K562 (cell line): ENCODE data around the gene TTC23L. TPM values are rescaled to one million over a fixed set of nuclear protein-coding genes. Genes with fewer than 3 reads are reported as not detected.

ENCODE experiments used
- ATAC-seq: fragments of 200-7000 bp; cut with Tn5 transposase; 3 replicates; pipeline ENCODE4 v1.9.1; 2020; ENCODE audit warnings: moderate library complexity
- BruUV-seq: library from RNA; stranded (reverse); fragments of 400-500 nt; replicated peaks from 2 replicates; lab custom pipeline; 2021; lab: Mats Ljungman, UMichigan
- CTCF ChIA-PET: fragments of 300-600 bp; formaldehyde crosslinking; extraction: SDS; loops from one replicate; lab custom pipeline; 2021; ENCODE audit warnings: low intra/inter-chr PET ratio; lab: Yijun Ruan, JAX
- POLR2A ChIA-PET: fragments of 300-600, 350-650 bp; sonication (Branson Sonifier 250); formaldehyde crosslinking; extraction: SDS; loops from one replicate; lab custom pipeline; 2021; ENCODE audit warnings: antibody characterized with exemption, inconsistent platforms; lab: Yijun Ruan, JAX
- DNase-seq, 4 experiments: peaks; one replicate each; pipeline versions ENCODE4 v3.0.0 to v3.0.0-alpha.2; 2011 to 2018; ENCODE audit warnings: low spot score in 3 of 4, mixed read lengths in 3 of 4; ENCODE audit errors: extremely low read depth in 1 of 4
- FAIRE-seq: peaks from 2 replicates; lab custom pipeline; 2011; peaks lifted over from hg19 to GRCh38; lab: Jason Lieb, UNC
- H2AFZ ChIP-seq: 2 replicates; pipeline ENCODE4 v1.6.0; 2011; ENCODE audit warnings: low read depth, low read length, control low read depth, inconsistent platforms
- H3K27ac ChIP-seq: fragments of 200-600 bp; 3 replicates; pipeline ENCODE4 v1.8.0; 2011; ENCODE audit warnings: low read depth, mild to moderate bottlenecking, control low read depth, inconsistent platforms, low read length, moderate library complexity, mixed read lengths; ENCODE audit errors: extremely low read depth
- H3K27me3 ChIP-seq, 2 experiments: fragments of 300-600 bp in 1 of 2; 2 replicates in 1 of 2; 3 replicates in 1 of 2; pipeline versions ENCODE4 v1.6.0 to v1.8.0; 2011; ENCODE audit warnings: inconsistent platforms in 2 of 2, low read length in 2 of 2, mild to moderate bottlenecking in 1 of 2, mixed read lengths in 1 of 2, moderate library complexity in 1 of 2; ENCODE audit not compliant: control insufficient read depth in 2 of 2, insufficient read depth in 2 of 2
- H3K36me3 ChIP-seq: fragments of 300-600 bp; 3 replicates; pipeline ENCODE4 v1.8.0; 2011; ENCODE audit warnings: mild to moderate bottlenecking, low read length, inconsistent platforms; ENCODE audit not compliant: control insufficient read depth, insufficient read depth
- H3K4me1 ChIP-seq, 2 experiments: fragments of 200-600 bp in 1 of 2; replicated peaks in 1 of 2; 2 replicates in 1 of 2; 3 replicates in 1 of 2; pipeline versions ENCODE4 v1.5.1 to v1.8.0; 2011; ENCODE audit warnings: inconsistent platforms in 2 of 2, low read length in 2 of 2, mild to moderate bottlenecking in 1 of 2, mixed read lengths in 1 of 2, moderate library complexity in 1 of 2; ENCODE audit not compliant: control insufficient read depth in 2 of 2, insufficient read depth in 2 of 2
- H3K4me2 ChIP-seq: 2 replicates; pipeline ENCODE4 v1.6.1; 2011; ENCODE audit warnings: low read length, control low read depth, inconsistent platforms, mixed read lengths; ENCODE audit not compliant: insufficient read depth
- H3K4me3 ChIP-seq: fragments of 200-600 bp; sonication (generic), shearing (Covaris generic); 2 replicates; pipeline ENCODE4 v1.5.1; 2016; ENCODE audit warnings: control low read depth, inconsistent platforms
- H3K79me2 ChIP-seq: fragments of 200-600 bp; 3 replicates; pipeline ENCODE4 v1.8.0; 2011; ENCODE audit warnings: low read length, inconsistent platforms; ENCODE audit not compliant: control insufficient read depth, insufficient read depth
- H3K9ac ChIP-seq, 2 experiments: 2 replicates each; pipeline versions ENCODE4 v1.6.0 to v1.6.1; 2011; ENCODE audit warnings: low read depth in 2 of 2, low read length in 2 of 2, control low read depth in 1 of 2, inconsistent platforms in 1 of 2, mild to moderate bottlenecking in 1 of 2, mixed read lengths in 1 of 2; ENCODE audit not compliant: insufficient read depth in 1 of 2
- H3K9me1 ChIP-seq: one replicate; pipeline ENCODE4 v1.6.0; 2011; ENCODE audit warnings: inconsistent platforms, mild to moderate bottlenecking, low read length, moderate library complexity; ENCODE audit not compliant: control insufficient read depth, insufficient read depth
- H3K9me3 ChIP-seq: replicated peaks from 2 replicates; pipeline ENCODE4 v1.5.1; 2011; ENCODE audit warnings: low read depth, low read length, inconsistent platforms; ENCODE audit not compliant: control insufficient read depth, insufficient read depth
- H4K20me1 ChIP-seq: replicated peaks from 2 replicates; pipeline ENCODE4 v1.6.1; 2011; ENCODE audit warnings: low read length, inconsistent platforms, mixed read lengths; ENCODE audit not compliant: control insufficient read depth, insufficient read depth
- ETS2 ChIP-seq: IDR thresholded peaks from 2 replicates; pipeline ENCODE4 v1.6.1; 2016; ENCODE audit warnings: borderline replicate concordance, missing genetic modification characterization, mild to moderate bottlenecking, moderate library complexity, missing compliant biosample characterization; ENCODE audit not compliant: poor library complexity, severe bottlenecking
- FOXA3 ChIP-seq, 2 experiments: fragments of 450-650 bp in 1 of 2; sonication (generic) in 1 of 2; formaldehyde crosslinking; IDR thresholded peaks in 1 of 2; conservative IDR thresholded peaks in 1 of 2; 2 replicates each; pipeline versions ENCODE4 v1.4.0 to v1.8.0; 2020 to 2022; ENCODE audit warnings: mild to moderate bottlenecking in 2 of 2, missing genetic modification reagents in 1 of 2
- FUS ChIP-seq: fragments of 200-400 bp; formaldehyde crosslinking; optimal IDR thresholded peaks from 2 replicates; pipeline ENCODE3; 2017; ENCODE audit warnings: low read depth, low read length
- KLF6 ChIP-seq: fragments of 250-450 bp; sonication (Bioruptor Pico); IDR thresholded peaks from 2 replicates; pipeline ENCODE4 v1.4.0; 2020; ENCODE audit warnings: mild to moderate bottlenecking, moderate library complexity, borderline replicate concordance
- NFATC3 ChIP-seq: fragments of 450-650 bp; IDR thresholded peaks from 2 replicates; pipeline ENCODE4 v1.6.1; 2017; ENCODE audit warnings: mild to moderate bottlenecking
- SRSF7 ChIP-seq: fragments of 200-400 bp; formaldehyde crosslinking; optimal IDR thresholded peaks from 2 replicates; pipeline ENCODE3; 2017; ENCODE audit warnings: mild to moderate bottlenecking, low read depth, low read length
- whole genome bisulfite sequencing: fragments of 100-300 bp; shearing (Covaris generic); methylation state at CpG from one replicate; pipeline ENCODE4 v1.1.6; 2016; ENCODE audit warnings: low coverage, mixed read lengths; ENCODE audit not compliant: insufficient coverage; ENCODE audit errors: missing lambda C conversion rate; 5-methylcytosine and 5-hydroxymethylcytosine counted together
- in situ Hi-C: fragments of 300-500 bp; cut with MboI; formaldehyde crosslinking; loops from 4 replicates; pipeline ENCODE4 v1.15.0; 2018; ENCODE audit warnings: inconsistent platforms, mixed read lengths
- intact Hi-C: fragments of 100-400 bp; cut with micrococcal nuclease; formaldehyde crosslinking; loops from 2 replicates; pipeline ENCODE4 v1.14.2; 2022
- polyA plus RNA-seq, 8 experiments: library from polyadenylated mRNA; depleted of rRNA in 4 of 8; stranded (reverse) in 5 of 8; unstranded in 3 of 8; fragments of >200 nt; fragmentation: Nextera tagmentation in 2 of 8; fragmentation: Illumina TruSeq in 1 of 8; extraction: Ambion mirVana in 2 of 8; extraction: Trizol in 1 of 8; gene quantifications; 2 replicates each; pipeline versions ENCODE4 v1.2.1 to v1.2.3, GENCODE V29; 2011 to 2014; ENCODE audit warnings: inconsistent platforms in 1 of 8, missing spikeins in 1 of 8
- total RNA-seq, 7 experiments: library from RNA; depleted of rRNA in 6 of 7; stranded (reverse); fragments of >200 nt in 6 of 7; fragmentation: Illumina TruSeq in 2 of 7; extraction: Trizol in 2 of 7; gene quantifications; 2 replicates each; pipeline versions ENCODE4 v1.2.1 to v1.2.3, GENCODE V29; 2011 to 2021; ENCODE audit warnings: low replicate concordance in 1 of 7
- TF ChIP-seq, protein P1 (sequence below), 2 experiments: fragments of 450-650 bp in 1 of 2; IDR thresholded peaks; 2 replicates each; pipeline ENCODE4 v1.6.1; 2011 to 2017; ENCODE audit warnings: low read depth in 2 of 2, antibody characterized with exemption in 1 of 2, borderline replicate concordance in 1 of 2, low read length in 1 of 2, mild to moderate bottlenecking in 1 of 2, mixed read lengths in 1 of 2; ENCODE audit not compliant: control insufficient read depth in 1 of 2
- TF ChIP-seq, protein P2 (sequence below), 2 experiments: fragments of 250-450 bp in 1 of 2; fragments of 450-650 bp in 1 of 2; sonication (Bioruptor Pico) in 1 of 2; IDR thresholded peaks; 2 replicates each; pipeline versions ENCODE4 v1.6.1 to v1.8.0; 2016 to 2021; ENCODE audit warnings: mild to moderate bottlenecking in 2 of 2, moderate library complexity in 2 of 2, missing compliant biosample characterization in 1 of 2, missing genetic modification characterization in 1 of 2
- TF ChIP-seq, protein P3 (sequence below), 2 experiments: fragments of 450-650 bp; IDR thresholded peaks; 2 replicates each; pipeline ENCODE4 v1.6.1; 2018; ENCODE audit warnings: mild to moderate bottlenecking in 2 of 2, low read depth in 1 of 2; ENCODE audit not compliant: partially characterized antibody in 2 of 2
- TF ChIP-seq, protein P4 (sequence below): fragments of 250-450 bp; sonication (Bioruptor Pico); IDR thresholded peaks from 2 replicates; pipeline ENCODE4 v1.5.0; 2022; ENCODE audit warnings: mild to moderate bottlenecking

Gene TTC23L
- total and polyA plus RNA-seq, 9 of the 15 experiments (the other 6 are each of a cell fraction or from before 2014, with no cell fraction given): 0.03 to 0.32 (median 0.14) TPM; not detected in 2

DNA sequence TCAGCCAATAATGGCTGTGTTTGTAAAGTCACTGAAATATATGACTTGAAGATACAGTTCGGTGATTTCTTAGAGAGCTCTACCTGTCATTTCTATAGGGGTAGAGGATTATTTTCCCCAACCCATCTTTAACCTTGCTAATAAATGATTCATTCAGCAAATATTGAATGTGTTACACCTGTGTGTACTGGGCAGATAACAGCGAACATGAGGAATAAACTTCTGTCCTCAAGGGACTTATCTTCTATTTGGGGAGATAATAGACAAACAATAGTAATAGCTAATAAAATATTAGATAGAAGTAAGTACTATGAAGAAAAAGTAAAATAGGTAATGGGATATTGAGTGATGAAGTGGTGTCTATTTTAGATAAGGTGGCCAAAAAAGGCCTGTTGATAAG is 9.3 kb downstream of the TTC23L start:
- H3K79me2 ChIP-seq: no peaks in the 10 kb centered on the region
- H3K27ac ChIP-seq: no peak overlapping the region
- no peak for DNase-seq
- no TSS peak for BruUV-seq
- H3K4me3 ChIP-seq: no peak overlapping the region
- no peaks in the 10 kb centered on the region for H3K9me1 ChIP-seq
- H3K9me3 ChIP-seq: no peaks in the 10 kb centered on the region
- no peak overlapping the region for H3K9ac ChIP-seq
- ChIA-PET CTCF (no interaction called here), POLR2A (interaction anchor here (0.6 kb wide), 1 partner anchor 143 kb away, joined by 3 read pairs; no protein-coding TSS in a partner anchor)
- H2AFZ ChIP-seq: no peak overlapping the region
- no peaks in the 10 kb centered on the region for H4K20me1 ChIP-seq
- 52% methylated on average over 2 of the region's 2 CpGs for WGBS
- FAIRE-seq: no peak
- H3K4me2 ChIP-seq: no peak overlapping the region
- H3K4me1 ChIP-seq: peaks cover 0 to 5% of the 10 kb centered on the region in 2 experiments; a peak in 2 of 5 replicates
- H3K36me3 ChIP-seq: no peaks in the 10 kb centered on the region
- H3K27me3 ChIP-seq: no peaks in the 10 kb centered on the region
- no peak for ATAC-seq
- intact Hi-C loops: no loop called here
- in situ Hi-C loops: no loop called here
- TF ChIP-seq SRSF7 (no peak), NFATC3 (no peak), KLF6 (CRISPR knock-in tag) (no peak), FUS (no peak), FOXA3 (CRISPR knock-in tag; conservative IDR thresholded peaks at IDR 0.05 in 1 of 2, IDR thresholded peaks at IDR 0.05 in 1 of 2) (no peak), ETS2 (no peak)
- TF ChIP-seq, protein P1, sequence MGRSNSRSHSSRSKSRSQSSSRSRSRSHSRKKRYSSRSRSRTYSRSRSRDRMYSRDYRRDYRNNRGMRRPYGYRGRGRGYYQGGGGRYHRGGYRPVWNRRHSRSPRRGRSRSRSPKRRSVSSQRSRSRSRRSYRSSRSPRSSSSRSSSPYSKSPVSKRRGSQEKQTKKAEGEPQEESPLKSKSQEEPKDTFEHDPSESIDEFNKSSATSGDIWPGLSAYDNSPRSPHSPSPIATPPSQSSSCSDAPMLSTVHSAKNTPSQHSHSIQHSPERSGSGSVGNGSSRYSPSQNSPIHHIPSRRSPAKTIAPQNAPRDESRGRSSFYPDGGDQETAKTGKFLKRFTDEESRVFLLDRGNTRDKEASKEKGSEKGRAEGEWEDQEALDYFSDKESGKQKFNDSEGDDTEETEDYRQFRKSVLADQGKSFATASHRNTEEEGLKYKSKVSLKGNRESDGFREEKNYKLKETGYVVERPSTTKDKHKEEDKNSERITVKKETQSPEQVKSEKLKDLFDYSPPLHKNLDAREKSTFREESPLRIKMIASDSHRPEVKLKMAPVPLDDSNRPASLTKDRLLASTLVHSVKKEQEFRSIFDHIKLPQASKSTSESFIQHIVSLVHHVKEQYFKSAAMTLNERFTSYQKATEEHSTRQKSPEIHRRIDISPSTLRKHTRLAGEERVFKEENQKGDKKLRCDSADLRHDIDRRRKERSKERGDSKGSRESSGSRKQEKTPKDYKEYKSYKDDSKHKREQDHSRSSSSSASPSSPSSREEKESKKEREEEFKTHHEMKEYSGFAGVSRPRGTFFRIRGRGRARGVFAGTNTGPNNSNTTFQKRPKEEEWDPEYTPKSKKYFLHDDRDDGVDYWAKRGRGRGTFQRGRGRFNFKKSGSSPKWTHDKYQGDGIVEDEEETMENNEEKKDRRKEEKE (IDR thresholded peaks at IDR 0.05; ENCODE audit: borderline replicate concordance in 1 of 2, control insufficient read depth in 1 of 2, low read depth in 2 of 2, low read length in 1 of 2): no peak
- TF ChIP-seq, protein P2, sequence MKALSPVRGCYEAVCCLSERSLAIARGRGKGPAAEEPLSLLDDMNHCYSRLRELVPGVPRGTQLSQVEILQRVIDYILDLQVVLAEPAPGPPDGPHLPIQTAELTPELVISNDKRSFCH (CRISPR knock-in tag; IDR thresholded peaks at IDR 0.05): no peak
- TF ChIP-seq, protein P2 (tag; IDR thresholded peaks at IDR 0.05): no peak
- TF ChIP-seq, protein P3, sequence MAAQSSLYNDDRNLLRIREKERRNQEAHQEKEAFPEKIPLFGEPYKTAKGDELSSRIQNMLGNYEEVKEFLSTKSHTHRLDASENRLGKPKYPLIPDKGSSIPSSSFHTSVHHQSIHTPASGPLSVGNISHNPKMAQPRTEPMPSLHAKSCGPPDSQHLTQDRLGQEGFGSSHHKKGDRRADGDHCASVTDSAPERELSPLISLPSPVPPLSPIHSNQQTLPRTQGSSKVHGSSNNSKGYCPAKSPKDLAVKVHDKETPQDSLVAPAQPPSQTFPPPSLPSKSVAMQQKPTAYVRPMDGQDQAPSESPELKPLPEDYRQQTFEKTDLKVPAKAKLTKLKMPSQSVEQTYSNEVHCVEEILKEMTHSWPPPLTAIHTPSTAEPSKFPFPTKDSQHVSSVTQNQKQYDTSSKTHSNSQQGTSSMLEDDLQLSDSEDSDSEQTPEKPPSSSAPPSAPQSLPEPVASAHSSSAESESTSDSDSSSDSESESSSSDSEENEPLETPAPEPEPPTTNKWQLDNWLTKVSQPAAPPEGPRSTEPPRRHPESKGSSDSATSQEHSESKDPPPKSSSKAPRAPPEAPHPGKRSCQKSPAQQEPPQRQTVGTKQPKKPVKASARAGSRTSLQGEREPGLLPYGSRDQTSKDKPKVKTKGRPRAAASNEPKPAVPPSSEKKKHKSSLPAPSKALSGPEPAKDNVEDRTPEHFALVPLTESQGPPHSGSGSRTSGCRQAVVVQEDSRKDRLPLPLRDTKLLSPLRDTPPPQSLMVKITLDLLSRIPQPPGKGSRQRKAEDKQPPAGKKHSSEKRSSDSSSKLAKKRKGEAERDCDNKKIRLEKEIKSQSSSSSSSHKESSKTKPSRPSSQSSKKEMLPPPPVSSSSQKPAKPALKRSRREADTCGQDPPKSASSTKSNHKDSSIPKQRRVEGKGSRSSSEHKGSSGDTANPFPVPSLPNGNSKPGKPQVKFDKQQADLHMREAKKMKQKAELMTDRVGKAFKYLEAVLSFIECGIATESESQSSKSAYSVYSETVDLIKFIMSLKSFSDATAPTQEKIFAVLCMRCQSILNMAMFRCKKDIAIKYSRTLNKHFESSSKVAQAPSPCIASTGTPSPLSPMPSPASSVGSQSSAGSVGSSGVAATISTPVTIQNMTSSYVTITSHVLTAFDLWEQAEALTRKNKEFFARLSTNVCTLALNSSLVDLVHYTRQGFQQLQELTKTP (IDR thresholded peaks at IDR 0.05; ENCODE audit: low read depth in 1 of 2, partially characterized antibody in 2 of 2): no peak
- TF ChIP-seq, protein P4, sequence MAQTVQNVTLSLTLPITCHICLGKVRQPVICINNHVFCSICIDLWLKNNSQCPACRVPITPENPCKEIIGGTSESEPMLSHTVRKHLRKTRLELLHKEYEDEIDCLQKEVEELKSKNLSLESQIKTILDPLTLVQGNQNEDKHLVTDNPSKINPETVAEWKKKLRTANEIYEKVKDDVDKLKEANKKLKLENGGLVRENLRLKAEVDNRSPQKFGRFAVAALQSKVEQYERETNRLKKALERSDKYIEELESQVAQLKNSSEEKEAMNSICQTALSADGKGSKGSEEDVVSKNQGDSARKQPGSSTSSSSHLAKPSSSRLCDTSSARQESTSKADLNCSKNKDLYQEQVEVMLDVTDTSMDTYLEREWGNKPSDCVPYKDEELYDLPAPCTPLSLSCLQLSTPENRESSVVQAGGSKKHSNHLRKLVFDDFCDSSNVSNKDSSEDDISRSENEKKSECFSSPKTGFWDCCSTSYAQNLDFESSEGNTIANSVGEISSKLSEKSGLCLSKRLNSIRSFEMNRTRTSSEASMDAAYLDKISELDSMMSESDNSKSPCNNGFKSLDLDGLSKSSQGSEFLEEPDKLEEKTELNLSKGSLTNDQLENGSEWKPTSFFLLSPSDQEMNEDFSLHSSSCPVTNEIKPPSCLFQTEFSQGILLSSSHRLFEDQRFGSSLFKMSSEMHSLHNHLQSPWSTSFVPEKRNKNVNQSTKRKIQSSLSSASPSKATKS: no peak
